Left hindlimb (tissue), 1 donor: ENCODE results near the gene LYPD6B.
"Not testable (repeated sequence)": the region's sequence is repeated elsewhere in the genome, so short reads cannot be mapped to it uniquely, and the experiment has no call there.

Source experiments
- DNase-seq: peaks from one replicate; pipeline ENCODE4 v3.0.0-alpha.2; 2018

The LYPD6B gene

GRCh38 chr2:149221898-149222297 lies 183.4 kb downstream of the LYPD6B start:
- DNase-seq, result no peak

GRCh38 chr2:149223472-149224095 lies 185.1 kb downstream of the LYPD6B start:
- DNase-seq, result no peak

GRCh38 chr2:149224543-149224942 lies 186.0 kb downstream of the LYPD6B start:
- DNase-seq, result no peak

GRCh38 chr2:149225446-149225845 lies 186.9 kb downstream of the LYPD6B start:
- no peak for DNase-seq

GRCh38 chr2:149226790-149227189 lies 188.3 kb downstream of the LYPD6B start:
- DNase-seq, result no peak

GRCh38 chr2:149235816-149236375 lies 197.4 kb downstream of the LYPD6B start:
- no peak for DNase-seq

- DNase-seq, result no peak
These were observed 197.9 kb downstream of the LYPD6B start for GRCh38 chr2:149236410-149236809.

- DNase-seq, result no peak
These were observed 207.7 kb downstream of the LYPD6B start for GRCh38 chr2:149246186-149246585.

- not testable (repeated sequence) for DNase-seq
These were observed 212.9 kb downstream of the LYPD6B start for GRCh38 chr2:149251436-149251835.

GRCh38 chr2:149256877-149257276 lies 218.4 kb downstream of the LYPD6B start:
- DNase-seq, result not testable (repeated sequence)

GRCh38 chr2:149258531-149258930 lies 220.0 kb downstream of the LYPD6B start:
- DNase-seq, result no peak

- DNase-seq, result no peak
These were observed 220.6 kb downstream of the LYPD6B start for GRCh38 chr2:149259136-149259535.

GRCh38 chr2:149261692-149262091 lies 223.2 kb downstream of the LYPD6B start:
- no peak for DNase-seq
